Endothelial cell of umbilical vein (primary cell): ENCODE data around the gene NKG7. TPM values are rescaled to one million over a fixed set of nuclear protein-coding genes. Genes with fewer than 3 reads are reported as not detected.

Source experiments
- BruUV-seq: library from RNA; stranded (reverse); fragments of 400-500 nt; replicated peaks from 2 replicates; lab custom pipeline; 2021; lab: Mats Ljungman, UMichigan
- CTCF ChIA-PET: fragments of 300-600, 350-600 bp; sonication (Branson Sonifier 250); formaldehyde crosslinking; loops from one replicate; lab custom pipeline; 2021; ENCODE audit warnings: antibody characterized with exemption, inconsistent platforms; lab: Charles Lee
- POLR2A ChIA-PET: fragments of 300-600, 350-600 bp; sonication (Branson Sonifier 250); formaldehyde crosslinking; loops from one replicate; lab custom pipeline; 2021; ENCODE audit warnings: antibody characterized with exemption, inconsistent platforms; lab: Charles Lee
- DNase-seq: peaks from one replicate; pipeline ENCODE4 v3.0.0-alpha.2; 2011; ENCODE audit warnings: low read depth, low spot score
- FAIRE-seq: peaks from 2 replicates; lab custom pipeline; 2011; peaks lifted over from hg19 to GRCh38; lab: Jason Lieb, UNC
- H2AFZ ChIP-seq: 2 replicates; pipeline ENCODE4 v1.6.0; 2012; ENCODE audit warnings: low read depth, low read length, control low read depth, inconsistent platforms
- H3K27ac ChIP-seq: 2 replicates; pipeline ENCODE4 v1.5.1; 2011; ENCODE audit warnings: low read depth, mild to moderate bottlenecking, control low read depth, low read length, moderate library complexity; ENCODE audit not compliant: insufficient read depth
- H3K27me3 ChIP-seq, 2 experiments: 2 replicates each; pipeline versions ENCODE4 v1.6.0 to v1.6.1; 2011; ENCODE audit warnings: low read length in 2 of 2, mixed read lengths in 1 of 2; ENCODE audit not compliant: control insufficient read depth in 2 of 2, insufficient read depth in 2 of 2
- H3K36me3 ChIP-seq, 2 experiments: 2 replicates in 1 of 2; 3 replicates in 1 of 2; pipeline ENCODE4 v1.5.1; 2011; ENCODE audit warnings: low read length in 2 of 2, mild to moderate bottlenecking in 1 of 2, moderate library complexity in 1 of 2; ENCODE audit not compliant: control insufficient read depth in 2 of 2, insufficient read depth in 2 of 2; ENCODE audit errors: extremely low read depth in 1 of 2
- H3K4me1 ChIP-seq: 3 replicates; pipeline ENCODE4 v1.5.1; 2011; ENCODE audit warnings: mild to moderate bottlenecking, low read length; ENCODE audit not compliant: control insufficient read depth, insufficient read depth; ENCODE audit errors: extremely low read depth
- H3K4me2 ChIP-seq: 2 replicates; pipeline ENCODE4 v1.6.1; 2011; ENCODE audit warnings: low read length, control low read depth, mixed read lengths; ENCODE audit not compliant: insufficient read depth
- H3K4me3 ChIP-seq, 3 experiments: fragments of 200-600 bp in 1 of 3; sonication (generic), shearing (Covaris generic) in 1 of 3; replicated peaks in 1 of 3; 2 replicates each; pipeline ENCODE4 v1.5.1; 2011 to 2016; ENCODE audit warnings: control low read depth in 3 of 3, low read length in 3 of 3, mild to moderate bottlenecking in 2 of 3, inconsistent platforms in 1 of 3, low read depth in 1 of 3, moderate library complexity in 1 of 3; ENCODE audit not compliant: insufficient read depth in 1 of 3
- H3K79me2 ChIP-seq: 2 replicates; pipeline ENCODE4 v1.6.0; 2012; ENCODE audit warnings: low read length, inconsistent platforms; ENCODE audit not compliant: control insufficient read depth, insufficient read depth
- H3K9ac ChIP-seq: replicated peaks from 2 replicates; pipeline ENCODE3; 2011; ENCODE audit warnings: low read length, control low read depth; ENCODE audit not compliant: insufficient read depth; ENCODE audit errors: extremely low read depth
- H3K9me1 ChIP-seq: replicated peaks from 3 replicates; pipeline ENCODE4 v1.6.0; 2011; ENCODE audit warnings: mild to moderate bottlenecking, low read length; ENCODE audit not compliant: control insufficient read depth, insufficient read depth; ENCODE audit errors: extremely low read depth
- H3K9me3 ChIP-seq: replicated peaks from 2 replicates; pipeline ENCODE4 v1.5.1; 2012; ENCODE audit warnings: low read length, inconsistent platforms; ENCODE audit not compliant: control insufficient read depth, insufficient read depth
- H4K20me1 ChIP-seq: replicated peaks from 2 replicates; pipeline ENCODE3; 2011; ENCODE audit warnings: mild to moderate bottlenecking, low read length; ENCODE audit not compliant: control insufficient read depth, insufficient read depth; ENCODE audit errors: extremely low read depth
- JUN ChIP-seq: IDR thresholded peaks from 2 replicates; pipeline ENCODE4 v1.6.1; 2011; ENCODE audit warnings: borderline replicate concordance, low read depth; ENCODE audit not compliant: insufficient read length, insufficient read depth
- MAX ChIP-seq: IDR thresholded peaks from 2 replicates; pipeline ENCODE4 v1.6.1; 2011; ENCODE audit not compliant: insufficient read depth, insufficient read length
- POLR2A ChIP-seq: IDR thresholded peaks from 2 replicates; pipeline ENCODE4 v1.6.1; 2012; ENCODE audit warnings: low read depth, mild to moderate bottlenecking, control low read depth, low read length
- POLR2AphosphoS5 ChIP-seq: IDR thresholded peaks from 2 replicates; pipeline ENCODE4 v1.6.1; 2012; ENCODE audit warnings: low read depth, mild to moderate bottlenecking, control low read depth, low read length, moderate library complexity; ENCODE audit not compliant: insufficient read depth
- dilution Hi-C: fragments of 300-500 bp; cut with MboI; formaldehyde crosslinking; loops from one replicate; pipeline ENCODE4 v1.15.0; 2019; ENCODE audit warnings: low sequenced_read_pairs; ENCODE audit not compliant: extremely low pct_ligation_motif_present
- intact Hi-C: fragments of 100-400 bp; cut with micrococcal nuclease; formaldehyde crosslinking; loops from one replicate; pipeline ENCODE4 v1.10.0; 2022
- polyA plus RNA-seq, 4 experiments: library from polyadenylated mRNA; depleted of rRNA in 3 of 4; stranded (reverse) in 3 of 4; unstranded in 1 of 4; fragments of >200 nt; gene quantifications; 2 replicates each; pipeline versions ENCODE4 v1.2.1 to v1.2.3, GENCODE V29; 2011 to 2012; ENCODE audit warnings: missing spikeins in 1 of 4
- total RNA-seq: library from RNA; stranded (reverse); gene quantifications from 2 replicates; pipeline ENCODE4 v1.2.3, GENCODE V29; 2021

The NKG7 gene
- total and polyA plus RNA-seq, 2 donors (not counting 3 experiments of a cell fraction or from before 2014, with no cell fraction given), result not detected

- Histone ChIP-seq H3K27me3 (no peaks in the 10 kb centered on the region), H3K36me3 (no peaks in the 10 kb centered on the region), H3K9me1 (no peaks in the 10 kb centered on the region), H3K9me3 (no peaks in the 10 kb centered on the region), H3K4me2 (peak overlapping the region; percentile 72), H3K79me2 (no peaks in the 10 kb centered on the region), H3K27ac (peak overlapping the region; percentile 28), H2AFZ (peak overlapping the region; percentile 91), H4K20me1 (no peaks in the 10 kb centered on the region), H3K4me1 (peaks cover 8% of the 10 kb centered on the region), H3K9ac (peak overlapping the region; percentile 45), H3K4me3 (peak overlapping the region in 2 of 3 experiments; percentile 25 to 40)
- dilution Hi-C loops (no loop called here), intact Hi-C loops (loop anchor here (1.0 to 2.0 kb wide), 4 partner anchors 27 to 177 kb away; partner anchors contain the start of gene ZNF175)
- no TSS peak for BruUV-seq
- DNase-seq (peak; percentile 91), FAIRE-seq (peak; percentile 97)
- ChIA-PET CTCF (interaction anchor here (0.9 to 1.5 kb wide), 6 partner anchors 14 to 267 kb away, joined by 3 to 8 read pairs (median 5); no protein-coding TSS in a partner anchor), POLR2A (no interaction called here)
- TF ChIP-seq JUN, result no peak
- TF ChIP-seq POLR2A, result peak; percentile 27
- TF ChIP-seq POLR2AphosphoS5, result peak; percentile 38
- TF ChIP-seq MAX, result peak; percentile 66
Measured at GRCh38 chr19:51394050-51394836, 21.8 kb upstream of the NKG7 start.

GRCh38 chr19:51392701-51393100, 20.2 kb upstream of the NKG7 start:
- Histone ChIP-seq H3K9ac (no peak overlapping the region), H3K27me3 (no peaks in the 10 kb centered on the region), H3K9me1 (no peaks in the 10 kb centered on the region), H3K4me1 (peaks cover 8% of the 10 kb centered on the region), H4K20me1 (no peaks in the 10 kb centered on the region), H2AFZ (no peak overlapping the region), H3K9me3 (no peaks in the 10 kb centered on the region), H3K27ac (no peak overlapping the region), H3K4me2 (no peak overlapping the region), H3K4me3 (no peak overlapping the region), H3K36me3 (no peaks in the 10 kb centered on the region), H3K79me2 (no peaks in the 10 kb centered on the region)
- intact Hi-C loops (no loop called here), dilution Hi-C loops (no loop called here)
- TF ChIP-seq POLR2AphosphoS5, result no peak
- ChIA-PET CTCF (interaction anchor here (1.0 kb wide), 1 partner anchor 264 kb away, joined by 3 read pairs; no protein-coding TSS in a partner anchor), POLR2A (no interaction called here)
- FAIRE-seq (no peak), DNase-seq (no peak)
- BruUV-seq, result no TSS peak
